BJ (cell line): ENCODE results near the gene CCDC182. TPM values are rescaled to one million over a fixed set of nuclear protein-coding genes. Genes with fewer than 3 reads are reported as not detected.

Experiments
- CTCF ChIA-PET: fragments of 350-600 bp; formaldehyde crosslinking; extraction: SDS; loops from one replicate; lab custom pipeline; 2021; ENCODE audit warnings: antibody characterized with exemption, inconsistent platforms; lab: Yijun Ruan, JAX
- POLR2A ChIA-PET: fragments of 300-600 bp; sonication (Branson Sonifier 250); formaldehyde crosslinking; extraction: SDS; loops from one replicate; lab custom pipeline; 2021; ENCODE audit warnings: antibody characterized with exemption; lab: Charles Lee
- DNase-seq: peaks from one replicate; pipeline ENCODE4 v3.0.0-alpha.2; 2011; ENCODE audit warnings: low read depth
- H3K27me3 ChIP-seq: 2 replicates; pipeline ENCODE4 v1.6.0; 2011; ENCODE audit warnings: low read length; ENCODE audit not compliant: control insufficient read depth, insufficient read depth
- H3K36me3 ChIP-seq: 2 replicates; pipeline ENCODE4 v1.5.1; 2011; ENCODE audit warnings: low read length; ENCODE audit not compliant: control insufficient read depth, insufficient read depth
- H3K4me3 ChIP-seq: 2 replicates; pipeline ENCODE4 v1.5.1; 2011; ENCODE audit warnings: low read depth, mild to moderate bottlenecking, control low read depth, low read length
- polyA minus RNA-seq: library from RNA; depleted of rRNA, polyadenylated mRNA; stranded (reverse); fragments of >200 nt; gene quantifications from 2 replicates; pipeline ENCODE4 v1.2.3, GENCODE V29; 2011; rRNA and poly(A)+ RNA removed
- polyA plus RNA-seq: library from polyadenylated mRNA; depleted of rRNA; stranded (reverse); fragments of >200 nt; gene quantifications from 2 replicates; pipeline ENCODE4 v1.2.3, GENCODE V29; 2011; rRNA removed
- TF ChIP-seq, protein P1 (sequence below): IDR thresholded peaks from 2 replicates; pipeline ENCODE4 v1.5.1; 2011; ENCODE audit warnings: low read depth, mild to moderate bottlenecking, control low read depth, inconsistent platforms, low read length, moderate library complexity; ENCODE audit not compliant: insufficient read depth

Gene CCDC182
- not detected in 2 replicates for polyA plus RNA-seq
- polyA minus RNA-seq = not detected in 2 replicates

DNA sequence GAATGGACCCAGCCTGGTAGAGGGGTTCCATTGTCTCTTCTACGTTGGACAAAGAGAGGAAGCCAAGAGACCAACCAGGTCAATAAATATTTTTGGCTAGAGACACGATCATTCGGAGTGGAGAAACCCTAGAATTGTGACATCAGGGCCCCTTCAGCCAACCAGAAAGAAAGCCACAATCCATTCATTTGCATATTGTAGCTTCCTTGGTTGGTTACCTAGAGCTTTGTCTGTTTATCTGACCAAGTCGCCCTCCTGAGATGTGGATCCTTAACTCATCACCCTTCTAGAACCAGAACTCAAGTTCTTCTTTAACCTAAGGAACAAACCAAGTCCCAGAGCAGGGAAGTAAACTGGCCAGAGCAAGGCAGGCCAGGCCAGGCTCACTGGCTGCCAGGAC is at the start of gene CCDC182:
CCDC182 (minus strand) TSS at position 58 of the 400 bp plus-strand sequence; CDS start at position 31, 27 bp downstream.
- Histone ChIP-seq H3K4me3 (no peak within 1 kb of the TSS), H3K27me3 (peaks cover 11% of the 10 kb centered on the region), H3K36me3 (no peaks in the 10 kb centered on the region)
- ChIA-PET CTCF (interaction anchor here (4.9 kb wide), 1 partner anchor 502 kb away, joined by 45 read pairs; no protein-coding TSS in a partner anchor), POLR2A (no interaction called here)
- DNase-seq = no peak
- TF ChIP-seq, protein P1, sequence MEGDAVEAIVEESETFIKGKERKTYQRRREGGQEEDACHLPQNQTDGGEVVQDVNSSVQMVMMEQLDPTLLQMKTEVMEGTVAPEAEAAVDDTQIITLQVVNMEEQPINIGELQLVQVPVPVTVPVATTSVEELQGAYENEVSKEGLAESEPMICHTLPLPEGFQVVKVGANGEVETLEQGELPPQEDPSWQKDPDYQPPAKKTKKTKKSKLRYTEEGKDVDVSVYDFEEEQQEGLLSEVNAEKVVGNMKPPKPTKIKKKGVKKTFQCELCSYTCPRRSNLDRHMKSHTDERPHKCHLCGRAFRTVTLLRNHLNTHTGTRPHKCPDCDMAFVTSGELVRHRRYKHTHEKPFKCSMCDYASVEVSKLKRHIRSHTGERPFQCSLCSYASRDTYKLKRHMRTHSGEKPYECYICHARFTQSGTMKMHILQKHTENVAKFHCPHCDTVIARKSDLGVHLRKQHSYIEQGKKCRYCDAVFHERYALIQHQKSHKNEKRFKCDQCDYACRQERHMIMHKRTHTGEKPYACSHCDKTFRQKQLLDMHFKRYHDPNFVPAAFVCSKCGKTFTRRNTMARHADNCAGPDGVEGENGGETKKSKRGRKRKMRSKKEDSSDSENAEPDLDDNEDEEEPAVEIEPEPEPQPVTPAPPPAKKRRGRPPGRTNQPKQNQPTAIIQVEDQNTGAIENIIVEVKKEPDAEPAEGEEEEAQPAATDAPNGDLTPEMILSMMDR = no peak

DNA sequence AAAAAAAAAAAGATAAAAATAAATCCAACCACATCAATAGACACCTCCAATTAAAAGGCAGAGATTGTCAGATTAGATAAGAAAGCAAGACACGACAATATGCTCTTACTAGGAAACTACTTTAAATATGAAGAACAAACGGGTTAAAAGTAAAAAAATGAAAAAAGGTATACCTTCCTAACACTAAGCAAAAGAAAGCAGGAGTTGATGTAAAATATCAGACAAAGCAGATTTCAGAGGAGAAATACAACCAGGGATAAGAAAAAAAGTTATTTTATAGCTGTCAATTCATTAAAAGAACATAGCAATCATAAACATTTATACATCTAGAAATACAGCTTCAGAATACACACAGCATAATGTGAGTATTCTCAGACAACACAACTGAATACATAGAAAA is 49.7 kb upstream of the CCDC182 start:
- no peak overlapping the region for H3K4me3 ChIP-seq
- ChIA-PET CTCF (interaction anchor here (1.3 to 2.2 kb wide), 2 partner anchors 11 to 317 kb away, joined by 4 to 7 read pairs; no protein-coding TSS in a partner anchor), POLR2A (no interaction called here)
- H3K36me3 ChIP-seq = no peaks in the 10 kb centered on the region
- DNase-seq = no peak
- TF ChIP-seq, protein P1 = no peak
- H3K27me3 ChIP-seq = 0 out of 2 replicates have a peak, but pooled peaks cover 2% of the 10 kb centered on the region

DNA sequence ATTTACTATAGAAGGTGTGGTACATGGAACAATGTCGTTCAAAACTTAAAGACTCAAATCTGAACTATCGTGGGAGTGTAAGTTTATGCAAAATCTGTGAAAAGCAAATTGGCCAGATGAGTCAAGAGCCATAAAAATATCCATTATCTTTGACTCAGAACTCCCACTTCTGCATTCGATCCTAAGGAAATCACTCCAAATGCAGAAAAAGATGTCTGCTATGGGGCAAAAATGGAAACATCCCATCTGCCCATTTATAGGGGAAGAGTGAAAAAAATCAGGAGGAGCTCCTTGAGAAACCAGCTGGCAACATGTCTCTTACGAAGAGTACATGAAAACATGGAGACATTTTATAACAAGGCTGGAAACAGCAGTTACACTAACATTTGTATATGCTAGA is 43.6 kb upstream of the CCDC182 start:
- POLR2A ChIA-PET = no interaction called here
- Histone ChIP-seq H3K36me3 (no peaks in the 10 kb centered on the region), H3K4me3 (no peak overlapping the region), H3K27me3 (peaks cover 13% of the 10 kb centered on the region)
- CTCF ChIA-PET = no interaction called here
- DNase-seq = no peak
- TF ChIP-seq, protein P1 = no peak

DNA sequence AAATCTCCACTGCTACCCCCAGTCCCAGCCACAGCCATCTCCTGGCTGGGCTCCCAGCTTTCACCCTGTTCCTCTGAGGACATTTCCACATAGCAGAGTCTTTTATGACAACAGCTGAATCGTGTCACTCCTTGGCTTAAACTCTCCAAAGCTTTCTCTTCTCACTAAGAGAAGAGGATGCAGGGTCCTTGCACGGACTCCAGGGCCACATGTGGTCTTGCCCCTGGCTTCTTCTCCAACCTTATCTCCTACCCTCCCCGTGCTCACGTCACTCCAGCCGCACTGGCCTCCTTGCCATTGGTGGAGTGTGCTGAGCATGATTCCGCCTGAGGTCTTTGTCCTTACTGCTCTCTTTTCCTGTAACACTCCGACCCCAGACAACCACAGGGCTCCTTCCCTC is 39.9 kb upstream of the CCDC182 start:
- POLR2A ChIA-PET = no interaction called here
- CTCF ChIA-PET = interaction anchor here (1.8 kb wide), 1 partner anchor 658 kb away, joined by 4 read pairs; no protein-coding TSS in a partner anchor
- DNase-seq = no peak
- TF ChIP-seq, protein P1 = no peak
- Histone ChIP-seq H3K4me3 (no peak overlapping the region), H3K27me3 (peaks cover 14% of the 10 kb centered on the region), H3K36me3 (no peaks in the 10 kb centered on the region)

DNA sequence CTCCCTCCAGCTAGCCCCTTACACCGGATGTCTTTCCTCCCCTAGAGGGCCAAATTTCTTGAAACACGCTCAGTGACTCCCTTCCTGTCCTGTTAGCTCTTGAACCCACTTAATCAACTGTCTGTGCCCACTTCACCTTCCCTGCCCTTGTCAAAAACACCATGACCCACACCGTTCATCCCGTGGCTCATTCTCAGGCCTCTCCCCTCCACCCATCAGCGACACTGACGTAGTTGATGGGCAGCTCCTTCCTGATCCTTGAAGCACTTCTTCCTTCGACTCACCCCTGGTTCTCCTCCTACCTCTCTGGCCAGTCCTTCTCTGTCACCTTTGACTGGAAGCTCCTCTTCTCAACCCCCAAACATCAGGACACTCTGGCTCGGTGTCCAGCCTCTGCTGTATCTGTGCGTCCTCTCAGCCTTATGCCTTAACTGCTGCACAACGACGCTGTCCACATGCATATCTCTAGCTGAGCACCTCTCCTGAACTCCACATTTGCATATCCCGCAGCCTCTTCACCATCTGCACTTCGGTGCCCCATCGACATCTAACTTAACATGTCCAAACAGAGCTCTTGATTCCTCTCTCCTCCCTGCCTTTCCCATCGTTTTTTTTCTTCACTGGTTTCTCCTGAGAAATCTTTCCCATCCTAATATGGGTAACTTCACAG is 39.3 kb upstream of the CCDC182 start:
- TF ChIP-seq, protein P1 = no peak
- H3K4me3 ChIP-seq = no peak overlapping the region
- H3K27me3 ChIP-seq = peaks cover 10% of the 10 kb centered on the region
- no peaks in the 10 kb centered on the region for H3K36me3 ChIP-seq
- DNase-seq = no peak
- POLR2A ChIA-PET = no interaction called here
- CTCF ChIA-PET = interaction anchor here (0.6 to 2.5 kb wide), 16 partner anchors 8 to 657 kb away, joined by 3 to 13 read pairs (median 5); no protein-coding TSS in a partner anchor
